ENCODE results near the gene YEATS4.

DNA sequence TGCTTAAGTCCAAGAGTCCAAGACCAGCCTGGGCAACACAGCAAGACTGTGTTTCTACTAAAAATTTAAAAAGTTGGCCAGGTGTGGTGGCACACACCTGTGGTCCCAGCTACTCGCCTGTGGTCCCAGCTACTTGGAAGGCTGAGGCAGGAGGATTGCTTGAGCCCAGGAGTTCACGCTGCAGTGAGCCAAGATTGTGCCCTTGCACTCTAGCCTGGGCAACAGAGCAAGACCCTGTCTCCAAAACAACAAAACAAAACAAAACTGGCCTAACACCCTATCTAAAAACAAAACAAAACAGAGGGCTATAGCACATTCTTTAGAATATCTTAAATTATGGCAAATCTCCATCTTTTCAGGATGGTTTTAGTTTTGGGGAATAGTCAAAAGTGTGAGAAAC, 14.5 kb upstream of the YEATS4 start:
- TF ChIP-seq POLR2AphosphoS5 (IDR thresholded peaks at IDR 0.05; ENCODE audit: low read depth, low read length) (no peak), SIN3A (IDR thresholded peaks at IDR 0.05; ENCODE audit: borderline replicate concordance, insufficient read depth, low read length) (no peak)
